HEK293 (cell line): Measurements from ENCODE around the gene SREBF1.

Source experiments
- GLIS1 ChIP-seq: fragments of 450-650 bp; formaldehyde crosslinking; IDR thresholded peaks from 2 replicates; pipeline ENCODE4 v1.5.1; 2016; ENCODE audit warnings: missing biosample characterization, missing genetic modification characterization
- INSM2 ChIP-seq: fragments of 450-650 bp; formaldehyde crosslinking; IDR thresholded peaks from 2 replicates; pipeline ENCODE4 v1.5.1; 2016; ENCODE audit warnings: missing biosample characterization, missing genetic modification characterization
- KLF10 ChIP-seq: fragments of 450-650 bp; IDR thresholded peaks from 2 replicates; pipeline ENCODE4 v1.5.1; 2018; ENCODE audit warnings: missing biosample characterization, mild to moderate bottlenecking, missing genetic modification characterization
- KLF16 ChIP-seq: fragments of 450-650 bp; formaldehyde crosslinking; IDR thresholded peaks from 2 replicates; pipeline ENCODE4 v1.5.1; 2017; ENCODE audit warnings: missing biosample characterization, missing genetic modification characterization
- KLF8 ChIP-seq: fragments of 450-650 bp; formaldehyde crosslinking; IDR thresholded peaks from 2 replicates; pipeline ENCODE4 v1.5.1; 2016; ENCODE audit warnings: missing biosample characterization, missing genetic modification characterization
- SALL2 ChIP-seq: fragments of 450-650 bp; formaldehyde crosslinking; IDR thresholded peaks from 2 replicates; pipeline ENCODE4 v1.5.0; 2017; ENCODE audit warnings: missing biosample characterization, mild to moderate bottlenecking, missing genetic modification characterization, borderline replicate concordance
- SCRT2 ChIP-seq: fragments of 450-650 bp; formaldehyde crosslinking; IDR thresholded peaks from 2 replicates; pipeline ENCODE4 v1.5.1; 2016; ENCODE audit warnings: missing biosample characterization, missing genetic modification characterization
- YY1 ChIP-seq: fragments of 450-650 bp; formaldehyde crosslinking; IDR thresholded peaks from 2 replicates; pipeline ENCODE4 v1.5.1; 2018; ENCODE audit warnings: missing biosample characterization, missing genetic modification characterization
- ZBTB44 ChIP-seq: fragments of 450-650 bp; IDR thresholded peaks from 2 replicates; pipeline ENCODE4 v1.5.1; 2018; ENCODE audit warnings: missing biosample characterization, mild to moderate bottlenecking, missing genetic modification characterization
- ZBTB48 ChIP-seq: fragments of 450-650 bp; formaldehyde crosslinking; IDR thresholded peaks from 2 replicates; pipeline ENCODE4 v1.5.1; 2016; ENCODE audit warnings: missing biosample characterization, missing genetic modification characterization
- ZBTB49 ChIP-seq: fragments of 450-650 bp; formaldehyde crosslinking; IDR thresholded peaks from 2 replicates; pipeline ENCODE4 v1.5.1; 2016; ENCODE audit warnings: missing biosample characterization, missing genetic modification characterization, low read depth
- ZEB2 ChIP-seq: fragments of 450-650 bp; formaldehyde crosslinking; IDR thresholded peaks from 2 replicates; pipeline ENCODE4 v1.5.1; 2016; ENCODE audit warnings: missing biosample characterization, missing genetic modification characterization
- ZNF121 ChIP-seq: fragments of 450-650 bp; formaldehyde crosslinking; IDR thresholded peaks from 2 replicates; pipeline ENCODE4 v1.5.1; 2016; ENCODE audit warnings: missing biosample characterization, missing genetic modification characterization
- ZNF133 ChIP-seq: fragments of 450-650 bp; formaldehyde crosslinking; IDR thresholded peaks from 2 replicates; pipeline ENCODE4 v1.5.1; 2016; ENCODE audit warnings: missing biosample characterization, missing genetic modification characterization
- ZNF157 ChIP-seq: fragments of 450-650 bp; formaldehyde crosslinking; IDR thresholded peaks from 2 replicates; pipeline ENCODE4 v1.5.1; 2016; ENCODE audit warnings: missing biosample characterization, missing genetic modification characterization
- ZNF280C ChIP-seq: fragments of 450-650 bp; formaldehyde crosslinking; IDR thresholded peaks from 2 replicates; pipeline ENCODE4 v1.5.1; 2016; ENCODE audit warnings: missing biosample characterization, missing genetic modification characterization
- ZNF302 ChIP-seq: fragments of 450-650 bp; formaldehyde crosslinking; IDR thresholded peaks from 2 replicates; pipeline ENCODE4 v1.5.1; 2016; ENCODE audit warnings: missing biosample characterization, missing genetic modification characterization, low read depth
- ZNF404 ChIP-seq: fragments of 450-650 bp; formaldehyde crosslinking; IDR thresholded peaks from 2 replicates; pipeline ENCODE4 v1.5.1; 2017; ENCODE audit warnings: missing biosample characterization, missing genetic modification characterization
- ZNF513 ChIP-seq: fragments of 450-650 bp; IDR thresholded peaks from 2 replicates; pipeline ENCODE4 v1.5.1; 2018; ENCODE audit warnings: missing biosample characterization, missing genetic modification characterization
- ZNF514 ChIP-seq: fragments of 450-650 bp; formaldehyde crosslinking; IDR thresholded peaks from 2 replicates; pipeline ENCODE4 v1.5.1; 2016; ENCODE audit warnings: missing biosample characterization, missing genetic modification characterization
- ZNF585B ChIP-seq: fragments of 450-650 bp; formaldehyde crosslinking; IDR thresholded peaks from 2 replicates; pipeline ENCODE4 v1.5.1; 2016; ENCODE audit warnings: missing biosample characterization, missing genetic modification characterization
- ZNF596 ChIP-seq: fragments of 450-650 bp; IDR thresholded peaks from 2 replicates; pipeline ENCODE4 v1.5.0; 2018; ENCODE audit warnings: missing biosample characterization, mild to moderate bottlenecking, missing genetic modification characterization, moderate library complexity
- ZNF692 ChIP-seq: fragments of 450-650 bp; formaldehyde crosslinking; IDR thresholded peaks from 2 replicates; pipeline ENCODE4 v1.5.1; 2016; ENCODE audit warnings: missing biosample characterization, missing genetic modification characterization
- ZNF747 ChIP-seq: fragments of 450-650 bp; formaldehyde crosslinking; IDR thresholded peaks from 2 replicates; pipeline ENCODE4 v1.5.1; 2016; ENCODE audit warnings: missing biosample characterization, missing genetic modification characterization
- ZNF768 ChIP-seq: fragments of 450-650 bp; formaldehyde crosslinking; IDR thresholded peaks from 2 replicates; pipeline ENCODE4 v1.5.1; 2018; ENCODE audit warnings: missing biosample characterization, mild to moderate bottlenecking, missing genetic modification characterization
- ZNF830 ChIP-seq: fragments of 450-650 bp; IDR thresholded peaks from 2 replicates; pipeline ENCODE4 v1.5.0; 2018; ENCODE audit warnings: missing biosample characterization, missing genetic modification characterization, low read depth, mild to moderate bottlenecking, moderate library complexity
- ZNF837 ChIP-seq: fragments of 450-650 bp; formaldehyde crosslinking; IDR thresholded peaks from 2 replicates; pipeline ENCODE4 v1.5.1; 2016; ENCODE audit warnings: missing biosample characterization, missing genetic modification characterization
- ZSCAN16 ChIP-seq: fragments of 450-650 bp; formaldehyde crosslinking; IDR thresholded peaks from 2 replicates; pipeline ENCODE4 v1.5.1; 2016; ENCODE audit warnings: missing biosample characterization, missing genetic modification characterization
- ZSCAN23 ChIP-seq: fragments of 450-650 bp; formaldehyde crosslinking; IDR thresholded peaks from 2 replicates; pipeline ENCODE4 v1.5.1; 2016; ENCODE audit warnings: missing biosample characterization, missing genetic modification characterization
- ZSCAN30 ChIP-seq: fragments of 450-650 bp; IDR thresholded peaks from 2 replicates; pipeline ENCODE4 v1.5.1; 2018; ENCODE audit warnings: missing biosample characterization, mild to moderate bottlenecking, missing genetic modification characterization, moderate library complexity

The SREBF1 gene

GRCh38 chr17:17824119-17824782 is 12.5 kb downstream of the SREBF1 start (continued):
- TF ChIP-seq GLIS1 (tag by site-specific recombination) (peak; percentile 76), ZSCAN30 (tag by site-specific recombination) (no peak), ZNF513 (no peak), YY1 (tag by site-specific recombination) (no peak), SCRT2 (tag by site-specific recombination) (no peak), KLF10 (tag by site-specific recombination) (no peak), KLF16 (no peak), ZNF133 (tag by site-specific recombination) (no peak), ZBTB48 (tag by site-specific recombination) (peak; percentile 63; the same call in 1 of the 2 replicates), ZNF280C (tag by site-specific recombination) (no peak), ZEB2 (tag by site-specific recombination) (peak; percentile 47; the same call in 1 of the 2 replicates), ZNF121 (tag by site-specific recombination) (no peak), ZNF747 (tag by site-specific recombination) (no peak), ZNF768 (tag by site-specific recombination) (no peak), ZNF585B (no peak), ZNF514 (tag by site-specific recombination) (no peak), ZNF837 (no peak), ZSCAN16 (tag by site-specific recombination) (peak; percentile 92), ZNF596 (tag by site-specific recombination) (no peak), INSM2 (no peak), ZNF302 (no peak), ZBTB49 (tag by site-specific recombination) (no peak), ZBTB44 (no peak), ZSCAN23 (no peak), ZNF404 (no peak), ZNF692 (tag by site-specific recombination) (no peak), SALL2 (tag by site-specific recombination) (no peak), KLF8 (tag by site-specific recombination) (peak; percentile 51; the same call in 1 of the 2 replicates), ZNF157 (tag by site-specific recombination) (no peak), ZNF830 (no peak)
